ENCODE measurements around the gene SLC7A6. TPM values are rescaled to one million over a fixed set of nuclear protein-coding genes. Genes with fewer than 3 reads are reported as not detected.
"Not testable (repeated sequence)": the region's sequence is repeated elsewhere in the genome, so short reads cannot be mapped to it uniquely, and the experiment has no call there.

SLC7A6 gene
- total RNA-seq, 1 donor from 2014 or later, result 50.7 TPM

DNA sequence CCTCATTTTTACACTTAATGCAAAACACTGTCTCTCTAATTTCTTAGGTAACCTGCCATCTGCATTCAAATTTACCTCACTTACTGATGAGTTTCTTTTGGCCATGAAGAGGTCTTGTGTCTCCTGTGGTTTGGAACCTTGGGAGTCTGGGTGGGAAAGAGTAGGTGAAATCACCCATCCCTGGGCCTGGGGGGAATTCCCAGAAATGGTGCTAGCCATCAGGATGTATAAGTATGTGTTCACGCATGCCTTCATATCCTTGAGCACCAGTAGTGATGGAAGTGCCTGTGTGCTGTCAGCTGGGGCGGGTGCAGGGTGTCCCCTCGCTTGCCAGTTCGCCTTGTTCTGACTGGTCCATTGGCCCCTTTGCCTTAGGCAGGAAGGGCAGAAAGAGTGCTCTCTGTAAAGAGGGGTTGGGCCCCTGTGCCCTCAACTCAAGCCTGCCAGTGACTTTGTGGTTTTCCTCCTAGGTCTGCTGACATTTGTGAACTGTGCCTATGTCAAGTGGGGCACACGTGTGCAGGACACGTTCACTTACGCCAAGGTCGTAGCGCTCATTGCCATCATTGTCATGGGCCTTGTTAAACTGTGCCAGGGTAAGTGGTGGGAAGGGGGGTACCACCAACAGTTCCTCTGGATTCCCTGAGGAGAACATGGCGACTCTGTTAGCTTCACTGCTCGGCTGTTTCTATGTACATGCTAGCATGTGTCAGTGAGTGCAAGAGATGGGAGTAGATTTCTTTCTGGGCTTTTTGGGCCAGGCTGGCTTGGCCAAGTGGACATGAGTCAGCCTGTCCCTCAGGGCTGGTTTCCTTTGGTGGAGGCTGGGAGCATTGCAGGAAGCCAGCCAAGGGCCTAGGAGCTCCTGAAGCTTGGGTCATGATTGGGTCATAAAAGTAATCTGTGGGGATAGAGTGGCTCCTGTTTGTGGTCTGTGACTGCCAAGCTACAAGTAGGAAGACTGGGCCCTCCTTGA lies 23.2 kb downstream of the SLC7A6 start:
- peak overlapping the region; percentile 73 for H3K27ac Mint-ChIP-seq (ENCODE audit: unreplicated experiment)
- H3K27me3 Mint-ChIP-seq (ENCODE audit: unreplicated experiment), result no peaks in the 10 kb centered on the region
- no peak overlapping the region for H3K4me3 Mint-ChIP-seq (ENCODE audit: unreplicated experiment)
- peaks cover 26% of the 10 kb centered on the region for H3K36me3 Mint-ChIP-seq (ENCODE audit: unreplicated experiment)
- H3K9me3 Mint-ChIP-seq (ENCODE audit: unreplicated experiment), result no peaks in the 10 kb centered on the region
- no peak for DNase-seq (ENCODE audit: extremely low spot score, unreplicated experiment)
- TF ChIP-seq, protein P1, sequence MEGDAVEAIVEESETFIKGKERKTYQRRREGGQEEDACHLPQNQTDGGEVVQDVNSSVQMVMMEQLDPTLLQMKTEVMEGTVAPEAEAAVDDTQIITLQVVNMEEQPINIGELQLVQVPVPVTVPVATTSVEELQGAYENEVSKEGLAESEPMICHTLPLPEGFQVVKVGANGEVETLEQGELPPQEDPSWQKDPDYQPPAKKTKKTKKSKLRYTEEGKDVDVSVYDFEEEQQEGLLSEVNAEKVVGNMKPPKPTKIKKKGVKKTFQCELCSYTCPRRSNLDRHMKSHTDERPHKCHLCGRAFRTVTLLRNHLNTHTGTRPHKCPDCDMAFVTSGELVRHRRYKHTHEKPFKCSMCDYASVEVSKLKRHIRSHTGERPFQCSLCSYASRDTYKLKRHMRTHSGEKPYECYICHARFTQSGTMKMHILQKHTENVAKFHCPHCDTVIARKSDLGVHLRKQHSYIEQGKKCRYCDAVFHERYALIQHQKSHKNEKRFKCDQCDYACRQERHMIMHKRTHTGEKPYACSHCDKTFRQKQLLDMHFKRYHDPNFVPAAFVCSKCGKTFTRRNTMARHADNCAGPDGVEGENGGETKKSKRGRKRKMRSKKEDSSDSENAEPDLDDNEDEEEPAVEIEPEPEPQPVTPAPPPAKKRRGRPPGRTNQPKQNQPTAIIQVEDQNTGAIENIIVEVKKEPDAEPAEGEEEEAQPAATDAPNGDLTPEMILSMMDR (IDR thresholded peaks at IDR 0.05), result no peak
- H3K4me1 Mint-ChIP-seq (ENCODE audit: unreplicated experiment), result peaks cover 41% of the 10 kb centered on the region

DNA sequence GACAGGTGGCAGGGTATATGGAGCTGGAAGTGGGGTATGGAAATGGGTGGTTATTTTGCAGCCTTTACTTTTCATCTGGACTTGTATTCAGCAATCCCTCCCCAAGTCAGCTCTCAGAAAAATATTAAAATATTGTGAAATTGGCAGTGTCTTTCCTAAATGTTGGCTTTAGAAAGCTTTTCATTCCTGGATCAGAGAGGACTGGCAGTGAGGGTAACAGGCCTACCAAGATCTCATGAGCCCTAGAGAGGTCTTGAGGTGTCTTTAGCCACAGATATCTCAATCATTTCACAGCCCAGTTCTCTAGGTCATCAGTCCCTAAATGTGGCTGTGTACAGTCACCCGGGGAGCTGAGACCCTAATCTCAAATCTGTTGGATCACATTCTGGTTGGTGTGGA lies 23.9 kb downstream of the SLC7A6 start:
- Mint-ChIP-seq H3K27ac (ENCODE audit: unreplicated experiment) (peak overlapping the region; percentile 73), H3K4me1 (ENCODE audit: unreplicated experiment) (peaks cover 41% of the 10 kb centered on the region)
- TF ChIP-seq, protein P1 (IDR thresholded peaks at IDR 0.05), result no peak

GRCh38 chr16:68288796-68289195 lies 24.5 kb downstream of the SLC7A6 start:
- H3K4me3 Mint-ChIP-seq (ENCODE audit: unreplicated experiment); H3K9me3 Mint-ChIP-seq (ENCODE audit: unreplicated experiment); DNase-seq (ENCODE audit: extremely low spot score, unreplicated experiment); H3K27me3 Mint-ChIP-seq (ENCODE audit: unreplicated experiment); H3K27ac Mint-ChIP-seq (ENCODE audit: unreplicated experiment): not testable (repeated sequence)
- peaks cover 24% of the 10 kb centered on the region for H3K36me3 Mint-ChIP-seq (ENCODE audit: unreplicated experiment)
- H3K4me1 Mint-ChIP-seq (ENCODE audit: unreplicated experiment), result peaks cover 41% of the 10 kb centered on the region

More for the DNA sequence above, 23.9 kb downstream of the SLC7A6 start:
- Mint-ChIP-seq H3K27me3 (ENCODE audit: unreplicated experiment) (no peaks in the 10 kb centered on the region), H3K4me3 (ENCODE audit: unreplicated experiment) (no peak overlapping the region), H3K9me3 (ENCODE audit: unreplicated experiment) (no peaks in the 10 kb centered on the region), H3K36me3 (ENCODE audit: unreplicated experiment) (peaks cover 21% of the 10 kb centered on the region)
- DNase-seq (ENCODE audit: extremely low spot score, unreplicated experiment), result no peak

- H3K4me1 Mint-ChIP-seq (ENCODE audit: unreplicated experiment), result peaks cover 41% of the 10 kb centered on the region
- TF ChIP-seq, protein P1 (IDR thresholded peaks at IDR 0.05), result no peak
- peaks cover 25% of the 10 kb centered on the region for H3K36me3 Mint-ChIP-seq (ENCODE audit: unreplicated experiment)
- no peak for DNase-seq (ENCODE audit: extremely low spot score, unreplicated experiment)
- no peaks in the 10 kb centered on the region for H3K9me3 Mint-ChIP-seq (ENCODE audit: unreplicated experiment)
- H3K27me3 Mint-ChIP-seq (ENCODE audit: unreplicated experiment), result no peaks in the 10 kb centered on the region
- H3K27ac Mint-ChIP-seq (ENCODE audit: unreplicated experiment), result peak overlapping the region; percentile 77
- no peak overlapping the region for H3K4me3 Mint-ChIP-seq (ENCODE audit: unreplicated experiment)
These were observed 24.9 kb downstream of the SLC7A6 start for GRCh38 chr16:68289202-68289601.

GRCh38 chr16:68289621-68290329 lies 25.4 kb downstream of the SLC7A6 start:
- Mint-ChIP-seq H3K27ac (ENCODE audit: unreplicated experiment) (peak overlapping the region; percentile 77), H3K4me1 (ENCODE audit: unreplicated experiment) (peaks cover 41% of the 10 kb centered on the region), H3K9me3 (ENCODE audit: unreplicated experiment) (no peaks in the 10 kb centered on the region), H3K27me3 (ENCODE audit: unreplicated experiment) (no peaks in the 10 kb centered on the region), H3K4me3 (ENCODE audit: unreplicated experiment) (no peak overlapping the region), H3K36me3 (ENCODE audit: unreplicated experiment) (peaks cover 27% of the 10 kb centered on the region)
- DNase-seq (ENCODE audit: extremely low spot score, unreplicated experiment), result no peak
- TF ChIP-seq, protein P1 (IDR thresholded peaks at IDR 0.05), result no peak
